Lower leg skin (tissue), 4 donors: ENCODE measurements around the gene MSANTD1. TPM values are rescaled to one million over a fixed set of nuclear protein-coding genes. Genes with fewer than 3 reads are reported as not detected.
A peak's percentile ranks its signal among the peaks of the same experiment; 100 is the strongest.

Experiments
- DNase-seq, 2 donors: peaks; one replicate each; pipeline ENCODE4 v3.0.0-alpha.2; 2019; ENCODE audit warnings: low spot score in 2 of 2
- H3K4me3 ChIP-seq: fragments of 200-600 bp; sonication (generic); 2 replicates; pipeline ENCODE4 v1.5.1; 2017; ENCODE audit warnings: mild to moderate bottlenecking, low read depth; ENCODE audit not compliant: poor library complexity, severe bottlenecking
- CTCF ChIP-seq, 3 donors: fragments of 450-650 bp; IDR thresholded peaks; one replicate each; pipeline ENCODE4 v1.5.1; 2016; ENCODE audit warnings: antibody characterized with exemption in 3 of 3, mild to moderate bottlenecking in 3 of 3, moderate library complexity in 2 of 3
- POLR2A ChIP-seq, 2 donors: fragments of 450-650 bp; IDR thresholded peaks; one replicate each; pipeline ENCODE4 v1.6.1; 2016 to 2017; ENCODE audit warnings: antibody characterized with exemption in 2 of 2, mild to moderate bottlenecking in 1 of 2, moderate library complexity in 1 of 2
- WGBS, 2 donors: methylation state at CpG; one replicate each; pipeline ENCODE4 v1.1.5; 2018; 5-methylcytosine and 5-hydroxymethylcytosine counted together
- intact Hi-C: fragments of 100-400 bp; cut with DNase I; formaldehyde crosslinking; loops from one replicate; pipeline ENCODE4 v1.15.0; 2023; ENCODE audit warnings: low total_unique reads
- total RNA-seq, 4 donors: library from RNA; depleted of rRNA; stranded (reverse); fragments of >200 nt; gene quantifications; one replicate each; pipeline ENCODE4 v1.1.0, GENCODE V29; 2016

The MSANTD1 gene
- total RNA-seq, 4 donors from 2014 or later = 0.19 to 0.76 (median 0.35) TPM

- DNase-seq = peak in 1 of 2 donors; percentile 73
- 85 to 89% methylated on average over 20 to 21 of the region's 21 CpGs for WGBS, 2 donors
- intact Hi-C loops = no loop called here
- no peak overlapping the region for H3K4me3 ChIP-seq
- no peak for TF ChIP-seq POLR2A (IDR thresholded peaks at IDR 0.05)
- no peak for TF ChIP-seq CTCF (IDR thresholded peaks at IDR 0.05)
These were observed 7.5 kb downstream of the MSANTD1 start for GRCh38 chr4:3256230-3257102.

- H3K4me3 ChIP-seq = no peak overlapping the region
- DNase-seq = peak in 1 of 2 donors; percentile 77
- intact Hi-C loops = no loop called here
- TF ChIP-seq POLR2A (IDR thresholded peaks at IDR 0.05) = no peak
- TF ChIP-seq CTCF (IDR thresholded peaks at IDR 0.05) = no peak
- WGBS, 2 donors = 71 to 85% methylated on average over 8 to 9 of the region's 9 CpGs
These were observed 8.2 kb downstream of the MSANTD1 start for GRCh38 chr4:3257103-3257555.

DNA sequence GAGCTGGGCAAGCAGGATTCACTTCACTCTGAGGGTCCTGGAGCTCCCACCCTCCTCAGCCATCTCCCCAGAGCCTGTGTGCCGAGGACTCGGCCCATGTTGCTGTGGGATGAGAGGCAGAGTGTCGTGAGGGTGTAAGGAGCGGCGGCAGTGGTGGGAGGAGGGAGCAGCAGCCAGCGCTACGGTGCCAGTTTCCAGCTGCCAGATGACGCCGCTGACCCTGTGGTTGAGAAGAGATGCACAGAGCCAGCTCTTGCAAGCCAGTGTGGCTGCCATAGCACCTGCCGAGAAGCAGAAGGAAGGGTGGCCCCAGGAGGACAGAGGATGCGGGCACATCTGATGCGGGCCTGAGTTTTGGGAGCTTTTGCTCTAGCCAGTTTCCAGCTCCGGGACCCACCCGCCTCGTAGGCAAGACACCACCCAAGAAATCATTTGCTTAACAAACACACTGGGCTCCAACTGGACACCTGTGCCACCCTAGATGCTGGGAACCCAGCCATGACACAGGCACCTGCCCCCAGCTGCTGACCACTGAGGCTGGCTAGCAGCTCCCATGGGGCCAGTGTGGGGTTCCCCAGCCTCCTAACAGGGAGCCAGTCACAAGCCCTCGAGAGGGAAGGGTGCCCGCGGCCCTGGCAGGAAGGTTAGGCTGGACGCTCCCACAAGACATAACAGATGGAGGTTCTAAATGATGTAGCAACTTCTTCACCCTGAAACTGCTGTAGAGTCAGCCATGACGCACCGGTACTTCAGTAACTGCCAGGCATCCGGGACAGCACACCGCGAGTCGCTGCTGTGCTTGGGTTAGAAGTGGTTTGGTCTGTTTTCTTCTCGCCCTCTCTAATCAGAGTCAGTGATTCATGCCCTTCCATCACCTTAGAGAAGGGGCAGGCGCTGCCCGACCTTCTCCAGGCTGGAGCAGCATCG, 8.9 kb downstream of the MSANTD1 start:
- 77 to 89% methylated on average over 29 of the region's 29 CpGs for WGBS, 2 donors
- DNase-seq = peak in 1 of 2 donors; percentile 80

DNA sequence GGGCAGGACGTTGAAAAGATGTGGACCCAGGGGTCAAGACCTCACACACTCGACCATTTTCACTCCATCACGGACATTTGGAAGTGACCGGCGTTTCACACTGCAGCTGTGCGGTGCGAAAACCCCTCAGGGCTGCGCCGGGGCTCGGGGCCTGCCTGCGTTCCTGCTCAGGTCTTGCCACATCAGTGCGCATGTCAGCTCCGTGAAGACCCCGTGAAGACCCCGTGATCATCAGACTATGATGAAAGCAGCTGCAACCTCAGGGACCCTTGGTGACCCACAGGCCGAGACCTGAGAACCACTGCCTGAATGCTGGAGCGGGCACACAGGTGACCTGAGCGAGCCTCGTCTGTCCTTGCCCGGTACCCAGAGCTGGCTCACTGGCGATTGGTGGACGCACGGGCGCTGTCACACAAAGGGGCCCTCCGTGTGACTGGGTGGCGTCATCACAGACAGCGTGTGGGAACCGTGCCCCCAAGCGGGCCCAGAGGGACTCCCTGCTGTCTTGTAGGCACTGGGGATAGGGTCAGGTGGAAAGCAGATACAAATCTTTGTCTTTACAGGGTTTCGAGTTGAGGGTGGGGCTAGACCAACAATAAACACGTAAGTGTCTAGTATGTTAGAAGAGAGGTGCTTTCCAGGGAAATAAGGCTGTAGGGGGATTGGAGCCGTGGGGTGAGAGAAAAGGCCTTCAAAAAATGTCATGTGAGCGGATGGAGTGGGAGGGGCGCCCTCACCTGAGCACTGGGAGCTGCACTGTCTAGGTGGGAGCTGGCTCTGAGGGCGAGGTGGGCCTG, 12.7 kb downstream of the MSANTD1 start:
- WGBS, 2 donors = 88 to 92% methylated on average over 31 to 35 of the region's 35 CpGs
- DNase-seq = peak in 1 of 2 donors; percentile 81
- no peak for TF ChIP-seq POLR2A (IDR thresholded peaks at IDR 0.05)
- TF ChIP-seq CTCF (IDR thresholded peaks at IDR 0.05) = no peak
- intact Hi-C loops = no loop called here
- H3K4me3 ChIP-seq = no peak overlapping the region

More for the DNA sequence above, 8.9 kb downstream of the MSANTD1 start:
- H3K4me3 ChIP-seq = no peak overlapping the region
- TF ChIP-seq CTCF (IDR thresholded peaks at IDR 0.05) (no peak), POLR2A (IDR thresholded peaks at IDR 0.05) (no peak)
- intact Hi-C loops = no loop called here
